Upper lobe of right lung (tissue), 1 donor: ENCODE measurements around the gene GPR63. TPM values are rescaled to one million over a fixed set of nuclear protein-coding genes. Genes with fewer than 3 reads are reported as not detected.

Source experiments
- ATAC-seq: fragments of 200-7000 bp; cut with Tn5 transposase; one replicate; pipeline ENCODE4 v1.9.1; 2020; ENCODE audit warnings: mild to moderate bottlenecking, moderate library complexity
- DNase-seq: peaks from one replicate; pipeline ENCODE4 v3.0.0-alpha.2; 2020
- H3K27ac ChIP-seq: fragments of 200-600 bp; one replicate; pipeline ENCODE4 v1.8.0; 2022
- H3K27me3 ChIP-seq: fragments of 200-600 bp; one replicate; pipeline ENCODE4 v1.8.0; 2022; ENCODE audit warnings: mild to moderate bottlenecking
- H3K36me3 ChIP-seq: fragments of 200-600 bp; one replicate; pipeline ENCODE4 v1.8.0; 2022
- H3K4me1 ChIP-seq: fragments of 200-600 bp; one replicate; pipeline ENCODE4 v1.8.0; 2022
- H3K4me3 ChIP-seq: fragments of 200-600 bp; one replicate; pipeline ENCODE4 v1.8.0; 2022; ENCODE audit warnings: mild to moderate bottlenecking
- H3K9me3 ChIP-seq: fragments of 200-600 bp; one replicate; pipeline ENCODE4 v1.8.0; 2022
- intact Hi-C: fragments of 100-400 bp; cut with DNase I; formaldehyde crosslinking; loops from one replicate; pipeline ENCODE4 v1.11.0; 2022
- total RNA-seq: library from RNA; stranded (reverse); fragmentation: NEBNext Ultra II Directional; extraction: Animal tissue kit (Norgen Biotek cat#: 25700); gene quantifications from one replicate; pipeline ENCODE4 v1.2.1, GENCODE V29; 2021
- TF ChIP-seq, protein P1 (sequence below): fragments of 200-600 bp; IDR thresholded peaks from one replicate; pipeline ENCODE4 v1.8.0; 2022; ENCODE audit warnings: antibody characterized with exemption
- donor health status: DM: no; HTN: yes; CAD: no; lungs with severe emphysema.

The GPR63 gene
- total RNA-seq, 1 donor from 2014 or later = 0.55 TPM

DNA sequence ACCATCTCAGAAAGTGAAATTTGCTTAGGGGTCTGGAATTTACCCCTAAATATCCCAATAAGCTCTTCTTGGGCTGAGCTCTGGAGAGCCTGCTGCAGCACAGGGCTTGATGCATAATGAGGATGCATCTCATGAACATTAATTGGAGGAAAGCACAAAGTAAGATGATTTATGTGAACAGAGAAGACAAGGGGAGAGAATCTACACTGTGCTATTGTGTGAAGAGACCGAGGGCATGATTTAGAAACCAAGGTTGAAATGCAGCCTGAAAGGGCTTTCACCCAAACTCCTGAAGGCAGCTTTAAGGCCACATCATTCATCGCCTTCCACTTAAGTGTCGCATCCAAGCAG lies 27.8 kb upstream of the GPR63 start:
- intact Hi-C loops = no loop called here
- DNase-seq (no peak), ATAC-seq (no peak)
- Histone ChIP-seq H3K9me3 (no peaks in the 10 kb centered on the region), H3K36me3 (no peaks in the 10 kb centered on the region), H3K4me3 (no peak overlapping the region), H3K27me3 (no peaks in the 10 kb centered on the region), H3K4me1 (no peaks in the 10 kb centered on the region), H3K27ac (no peak overlapping the region)
- TF ChIP-seq, protein P1, sequence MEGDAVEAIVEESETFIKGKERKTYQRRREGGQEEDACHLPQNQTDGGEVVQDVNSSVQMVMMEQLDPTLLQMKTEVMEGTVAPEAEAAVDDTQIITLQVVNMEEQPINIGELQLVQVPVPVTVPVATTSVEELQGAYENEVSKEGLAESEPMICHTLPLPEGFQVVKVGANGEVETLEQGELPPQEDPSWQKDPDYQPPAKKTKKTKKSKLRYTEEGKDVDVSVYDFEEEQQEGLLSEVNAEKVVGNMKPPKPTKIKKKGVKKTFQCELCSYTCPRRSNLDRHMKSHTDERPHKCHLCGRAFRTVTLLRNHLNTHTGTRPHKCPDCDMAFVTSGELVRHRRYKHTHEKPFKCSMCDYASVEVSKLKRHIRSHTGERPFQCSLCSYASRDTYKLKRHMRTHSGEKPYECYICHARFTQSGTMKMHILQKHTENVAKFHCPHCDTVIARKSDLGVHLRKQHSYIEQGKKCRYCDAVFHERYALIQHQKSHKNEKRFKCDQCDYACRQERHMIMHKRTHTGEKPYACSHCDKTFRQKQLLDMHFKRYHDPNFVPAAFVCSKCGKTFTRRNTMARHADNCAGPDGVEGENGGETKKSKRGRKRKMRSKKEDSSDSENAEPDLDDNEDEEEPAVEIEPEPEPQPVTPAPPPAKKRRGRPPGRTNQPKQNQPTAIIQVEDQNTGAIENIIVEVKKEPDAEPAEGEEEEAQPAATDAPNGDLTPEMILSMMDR = no peak

DNA sequence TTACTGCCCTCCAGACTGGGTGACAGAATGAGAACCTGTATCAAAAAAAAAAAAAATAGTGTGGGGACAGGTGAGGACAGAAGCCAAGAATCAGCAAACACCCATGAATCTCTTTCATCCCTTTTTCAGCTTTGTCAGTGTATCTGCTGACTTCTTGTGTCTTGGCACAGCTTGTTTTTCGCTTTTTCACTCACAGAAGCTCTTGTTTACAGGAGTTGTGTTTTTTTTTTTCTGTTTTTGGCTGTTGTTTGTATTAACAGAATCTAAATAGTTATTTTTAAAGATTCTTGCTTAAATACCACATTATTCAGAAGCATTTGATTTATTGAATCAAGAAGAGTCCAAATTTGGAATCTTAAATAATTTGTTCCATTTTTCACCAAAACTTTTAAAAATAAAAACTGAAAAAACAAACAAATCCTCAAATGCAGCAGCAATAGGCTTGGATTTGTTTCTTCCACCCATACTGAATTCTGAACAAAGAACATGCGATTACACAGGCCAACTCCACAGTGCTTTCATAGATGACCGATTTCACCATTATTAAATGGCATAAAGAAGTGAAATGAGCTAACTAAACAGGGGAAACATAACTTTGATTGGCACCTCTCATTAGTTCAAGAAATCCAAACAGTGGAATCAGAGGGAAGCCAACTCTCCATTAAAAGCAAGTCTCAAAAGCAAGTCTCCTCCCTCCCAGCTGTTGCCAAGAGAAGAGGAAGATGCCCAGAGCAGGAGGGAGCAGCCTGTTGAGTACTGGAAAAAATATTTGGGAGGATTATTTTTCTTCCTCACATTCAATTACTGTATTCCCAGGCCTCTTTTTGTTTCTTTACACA lies 27.2 kb upstream of the GPR63 start:
- TF ChIP-seq, protein P1 = no peak
- Histone ChIP-seq H3K9me3 (no peaks in the 10 kb centered on the region), H3K4me3 (no peak overlapping the region), H3K4me1 (no peaks in the 10 kb centered on the region), H3K36me3 (no peaks in the 10 kb centered on the region), H3K27ac (no peak overlapping the region), H3K27me3 (no peaks in the 10 kb centered on the region)
- DNase-seq (no peak), ATAC-seq (no peak)
- intact Hi-C loops = no loop called here

DNA sequence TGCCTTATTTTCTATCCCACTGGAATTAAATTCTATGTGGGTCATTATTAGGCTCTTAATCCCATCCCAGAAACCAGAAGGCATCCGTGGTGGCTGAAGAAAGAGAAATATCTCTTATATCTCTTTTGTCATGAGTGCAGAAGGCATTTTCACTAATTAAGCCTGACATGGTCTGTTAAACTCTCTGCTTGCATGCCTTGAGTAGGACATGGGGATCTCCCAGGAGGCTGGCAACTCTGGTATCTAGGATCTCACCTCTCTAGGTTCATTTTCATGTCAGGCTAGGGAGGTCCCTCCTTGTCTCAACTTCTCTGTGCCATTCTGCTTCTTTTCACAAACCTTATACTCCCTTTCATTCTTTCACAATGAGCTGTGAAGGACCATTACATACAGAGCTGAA lies 25.3 kb upstream of the GPR63 start:
- no peak for ATAC-seq
- Histone ChIP-seq H3K9me3 (no peaks in the 10 kb centered on the region), H3K4me1 (no peaks in the 10 kb centered on the region), H3K4me3 (no peak overlapping the region), H3K36me3 (no peaks in the 10 kb centered on the region), H3K27ac (no peak overlapping the region), H3K27me3 (no peaks in the 10 kb centered on the region)
- TF ChIP-seq, protein P1 = no peak
- intact Hi-C loops = no loop called here
- no peak for DNase-seq

DNA sequence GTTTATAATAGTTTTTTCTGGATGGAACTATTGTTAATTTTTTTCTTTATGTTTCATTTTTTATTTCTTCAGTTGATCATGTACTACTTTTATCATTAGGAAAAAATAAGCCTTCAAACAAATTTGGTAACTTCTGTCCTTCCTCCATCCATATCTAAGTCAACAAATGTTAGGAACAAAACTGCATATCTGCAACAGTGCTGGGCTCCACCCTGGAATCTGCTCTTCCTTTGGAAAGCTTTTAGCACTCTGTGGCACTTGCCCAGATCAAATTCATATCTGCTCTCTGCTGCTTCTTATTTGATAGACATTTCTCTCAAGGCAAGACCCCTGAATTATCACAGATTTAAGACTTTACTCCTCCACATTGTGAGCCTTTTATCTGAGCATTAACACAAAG lies 24.3 kb upstream of the GPR63 start:
- intact Hi-C loops = no loop called here
- ATAC-seq (no peak), DNase-seq (no peak)
- no peaks in the 10 kb centered on the region for H3K27me3 ChIP-seq
- H3K36me3 ChIP-seq = no peaks in the 10 kb centered on the region
- H3K27ac ChIP-seq = no peak overlapping the region
- H3K4me1 ChIP-seq = no peaks in the 10 kb centered on the region
- TF ChIP-seq, protein P1 = no peak
- no peaks in the 10 kb centered on the region for H3K9me3 ChIP-seq
- no peak overlapping the region for H3K4me3 ChIP-seq

DNA sequence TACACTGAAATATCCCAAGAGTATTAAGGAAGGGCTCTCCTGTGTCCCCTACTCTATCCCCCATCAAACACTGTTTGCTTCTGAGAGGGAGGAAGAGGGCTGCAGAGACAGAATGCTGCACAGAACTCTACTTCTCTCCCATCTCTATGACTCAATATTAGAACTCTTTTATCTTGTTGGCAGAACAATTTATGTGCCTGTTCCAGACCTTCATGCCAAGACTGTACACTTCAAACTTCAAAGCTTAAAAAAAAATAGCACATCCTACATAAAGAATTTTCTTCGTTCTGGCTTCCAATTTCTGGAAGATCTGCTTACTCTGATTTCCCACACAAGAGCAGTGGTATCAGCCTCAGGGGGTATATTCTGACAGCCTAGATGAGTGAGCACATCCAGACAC lies 19.6 kb upstream of the GPR63 start:
- intact Hi-C loops = no loop called here
- Histone ChIP-seq H3K4me3 (no peak overlapping the region), H3K27me3 (no peaks in the 10 kb centered on the region), H3K36me3 (no peaks in the 10 kb centered on the region), H3K4me1 (no peaks in the 10 kb centered on the region), H3K27ac (no peak overlapping the region), H3K9me3 (no peaks in the 10 kb centered on the region)
- TF ChIP-seq, protein P1 = no peak
- ATAC-seq (no peak), DNase-seq (no peak)
